ENCODE results near the gene KIF7. TPM values are rescaled to one million over a fixed set of nuclear protein-coding genes. Genes with fewer than 3 reads are reported as not detected.

The KIF7 gene
- total and polyA plus RNA-seq, 12 donors, result 1.6 to 8.2 (median 5.3) TPM

GRCh38 chr15:89656116-89656815 lies 999 bp upstream of the KIF7 start:
- Histone ChIP-seq H3K27me3 (no peaks in the 10 kb centered on the region), H3K36me3 (replicated peaks in 1 of 2) (no peaks in the 10 kb centered on the region), H3K4me3 (no peak overlapping the region), H3K9me3 (replicated peaks in 1 of 3) (no peaks in the 10 kb centered on the region), H3K27ac (no peak overlapping the region), H3K4me1 (replicated peaks in 1 of 2) (peaks cover 6 to 9% of the 10 kb centered on the region in 2 donors)
- intact Hi-C loops (cut with DNase I), result no loop called here
- no peak for DNase-seq
- no peak for TF ChIP-seq POLR2A (IDR thresholded peaks at IDR 0.05)
- no peak for TF ChIP-seq CTCF (IDR thresholded peaks at IDR 0.05)
- WGBS, 4 donors, result 73 to 79% (median 78%) methylated on average over 7 of the region's 7 CpGs

- Histone ChIP-seq H3K36me3 (replicated peaks in 1 of 2) (no peaks in the 10 kb centered on the region), H3K27me3 (no peaks in the 10 kb centered on the region), H3K4me1 (replicated peaks in 1 of 2) (peaks cover 6 to 9% of the 10 kb centered on the region in 2 donors), H3K4me3 (peak overlapping the region in 2 of 4 donors; percentile 24 to 82), H3K9me3 (replicated peaks in 1 of 3) (no peaks in the 10 kb centered on the region), H3K27ac (peak overlapping the region in 1 of 5 donors; percentile 60)
- no peak for TF ChIP-seq POLR2A (IDR thresholded peaks at IDR 0.05)
- no peak for TF ChIP-seq CTCF (IDR thresholded peaks at IDR 0.05)
- intact Hi-C loops (cut with DNase I), result no loop called here
- WGBS, 4 donors, result 50 to 64% (median 51%) methylated on average over 14 of the region's 14 CpGs
- DNase-seq, result no peak
Observed at GRCh38 chr15:89654301-89654761, 936 bp downstream of the KIF7 start.

- WGBS, 4 donors, result 88 to 97% (median 94%) methylated on average over 2 of the region's 2 CpGs
- H3K27ac ChIP-seq, result no peak overlapping the region
- H3K36me3 ChIP-seq (replicated peaks in 1 of 2), result no peaks in the 10 kb centered on the region
- no peaks in the 10 kb centered on the region for H3K27me3 ChIP-seq
- no peak for DNase-seq
- no peak for TF ChIP-seq POLR2A (IDR thresholded peaks at IDR 0.05)
- no peak for TF ChIP-seq CTCF (IDR thresholded peaks at IDR 0.05)
- no peak overlapping the region for H3K4me3 ChIP-seq
- no peaks in the 10 kb centered on the region for H3K9me3 ChIP-seq (replicated peaks in 1 of 3)
- H3K4me1 ChIP-seq (replicated peaks in 1 of 2), result peaks cover 6 to 9% of the 10 kb centered on the region in 2 donors
- intact Hi-C loops (cut with DNase I), result no loop called here
Observed at GRCh38 chr15:89653578-89653977, 1.7 kb downstream of the KIF7 start.

GRCh38 chr15:89652666-89653065 lies 2.6 kb downstream of the KIF7 start:
- WGBS, 4 donors, result 50 to 85% (median 75%) methylated on average over 1 to 16 of the region's 16 CpGs
- H3K27me3 ChIP-seq, result no peaks in the 10 kb centered on the region
- no peak overlapping the region for H3K27ac ChIP-seq
- H3K4me3 ChIP-seq, result no peak overlapping the region
- H3K9me3 ChIP-seq (replicated peaks in 1 of 3), result no peaks in the 10 kb centered on the region
- TF ChIP-seq POLR2A (IDR thresholded peaks at IDR 0.05), result no peak
- TF ChIP-seq CTCF (IDR thresholded peaks at IDR 0.05), result no peak
- H3K4me1 ChIP-seq (replicated peaks in 1 of 2), result peaks cover 6 to 9% of the 10 kb centered on the region in 2 donors
- no peak for DNase-seq
- H3K36me3 ChIP-seq (replicated peaks in 1 of 2), result no peaks in the 10 kb centered on the region
- intact Hi-C loops (cut with DNase I), result no loop called here

All from adrenal gland (tissue), 12 donors.